Neural cell (in vitro differentiated cells): ENCODE data around the gene HMGCS2. TPM values are rescaled to one million over a fixed set of nuclear protein-coding genes. Genes with fewer than 3 reads are reported as not detected.

Experiments used
- H2AFZ ChIP-seq: fragments of 200-600, 300-800 bp; sonication (generic), shearing (Covaris generic); 2 replicates; pipeline ENCODE4 v1.6.0; 2014; ENCODE audit warnings: low read depth, mild to moderate bottlenecking, antibody characterized with exemption, low read length, moderate library complexity
- H3F3A ChIP-seq: fragments of 200-600 bp; shearing (Covaris generic); 2 replicates; pipeline ENCODE4 v1.6.1; 2016; ENCODE audit warnings: mild to moderate bottlenecking, moderate library complexity, mixed read lengths, antibody characterized with exemption, low read length; ENCODE audit not compliant: insufficient read depth, poor library complexity, severe bottlenecking
- H3K27ac ChIP-seq: fragments of 200-600, 300-800 bp; sonication (generic), shearing (Covaris generic); 2 replicates; pipeline ENCODE4 v1.5.1; 2014; ENCODE audit warnings: mild to moderate bottlenecking, low read length, moderate library complexity
- H3K27me3 ChIP-seq: fragments of 300-800, 200-600 bp; sonication (generic), shearing (Covaris generic); 2 replicates; pipeline ENCODE4 v1.6.0; 2014; ENCODE audit warnings: mild to moderate bottlenecking, low read depth, low read length, moderate library complexity; ENCODE audit not compliant: insufficient read depth
- H3K36me3 ChIP-seq: fragments of 300-800, 200-600 bp; sonication (generic), shearing (Covaris generic); 2 replicates; pipeline ENCODE4 v1.5.1; 2014; ENCODE audit warnings: mild to moderate bottlenecking, antibody characterized with exemption, low read length, moderate library complexity; ENCODE audit not compliant: insufficient read depth
- H3K4me2 ChIP-seq: fragments of 300-800, 200-600 bp; sonication (generic), shearing (Covaris generic); 2 replicates; pipeline ENCODE4 v1.6.0; 2014; ENCODE audit warnings: mild to moderate bottlenecking, low read length
- H3K4me3 ChIP-seq: fragments of 300-800, 200-600 bp; sonication (generic), shearing (Covaris generic); 2 replicates; pipeline ENCODE4 v1.5.1; 2014; ENCODE audit warnings: mild to moderate bottlenecking, low read length, moderate library complexity
- H3K79me2 ChIP-seq: fragments of 200-600 bp; shearing (Covaris generic); replicated peaks from 2 replicates; pipeline ENCODE4 v1.6.0; 2014; ENCODE audit warnings: mild to moderate bottlenecking, low read length, moderate library complexity; ENCODE audit not compliant: insufficient read depth
- H3K9ac ChIP-seq: fragments of 300-800, 200-600 bp; sonication (generic), shearing (Covaris generic); 2 replicates; pipeline ENCODE4 v1.6.1; 2016; ENCODE audit warnings: mild to moderate bottlenecking, low read length, mixed read lengths
- H3K9me2 ChIP-seq: fragments of 200-600 bp; shearing (Covaris generic); 2 replicates; pipeline ENCODE4 v1.6.1; 2016; ENCODE audit warnings: mild to moderate bottlenecking, low read length, mixed read lengths; ENCODE audit not compliant: insufficient read depth
- H3K9me3 ChIP-seq: fragments of 200-600, 300-800 bp; sonication (generic), shearing (Covaris generic); 2 replicates; pipeline ENCODE4 v1.6.1; 2016; ENCODE audit warnings: mild to moderate bottlenecking, mixed run types, low read length, moderate library complexity, mixed read lengths
- H4K20me1 ChIP-seq: fragments of 200-600 bp; shearing (Covaris generic); 2 replicates; pipeline ENCODE4 v1.6.1; 2016; ENCODE audit warnings: mild to moderate bottlenecking, mixed run types; ENCODE audit not compliant: insufficient read depth
- EP300 ChIP-seq: fragments of 450-650 bp; conservative IDR thresholded peaks from 2 replicates; pipeline ENCODE4 v1.6.1; 2014; ENCODE audit warnings: antibody characterized with exemption, mild to moderate bottlenecking, moderate library complexity; ENCODE audit not compliant: poor library complexity, severe bottlenecking
- EZH2 ChIP-seq: fragments of 200-600, 300-800 bp; shearing (Covaris generic), sonication (generic); IDR thresholded peaks from 2 replicates; pipeline ENCODE4 v1.6.1; 2014; ENCODE audit warnings: antibody characterized with exemption, low read length, borderline replicate concordance, mild to moderate bottlenecking; ENCODE audit not compliant: insufficient read depth, poor library complexity, severe bottlenecking
- MXI1 ChIP-seq: fragments of 450-650 bp; conservative IDR thresholded peaks from 2 replicates; pipeline ENCODE4 v1.6.1; 2014; ENCODE audit warnings: antibody characterized with exemption, mild to moderate bottlenecking; ENCODE audit not compliant: poor library complexity, severe bottlenecking
- POLR2AphosphoS5 ChIP-seq: IDR thresholded peaks from 2 replicates; pipeline ENCODE4 v1.6.1; 2012
- RAD21 ChIP-seq: fragments of 450-650 bp; conservative IDR thresholded peaks from 2 replicates; pipeline ENCODE4 v1.6.1; 2014; ENCODE audit warnings: antibody characterized with exemption, mild to moderate bottlenecking, moderate library complexity
- SMC3 ChIP-seq: fragments of 450-650 bp; conservative IDR thresholded peaks from 2 replicates; pipeline ENCODE4 v1.6.1; 2014; ENCODE audit warnings: antibody characterized with exemption, mild to moderate bottlenecking, moderate library complexity; ENCODE audit not compliant: poor library complexity
- TAF1 ChIP-seq: IDR thresholded peaks from 2 replicates; pipeline ENCODE4 v1.6.1; 2012; ENCODE audit warnings: low read depth
- polyA plus RNA-seq: library from polyadenylated mRNA; depleted of rRNA; stranded (reverse); fragments of >200 nt; gene quantifications from 2 replicates; pipeline ENCODE4 v1.2.3, GENCODE V29; 2014
- TF ChIP-seq, protein P1 (sequence below): IDR thresholded peaks from 2 replicates; pipeline ENCODE4 v1.6.1; 2012; ENCODE audit warnings: borderline replicate concordance
- TF ChIP-seq, protein P2 (sequence below): fragments of 450-650 bp; IDR thresholded peaks from 2 replicates; pipeline ENCODE4 v1.5.1; 2014; ENCODE audit warnings: antibody characterized with exemption, mild to moderate bottlenecking, moderate library complexity; ENCODE audit not compliant: poor library complexity, severe bottlenecking

Gene HMGCS2
- polyA plus RNA-seq, 1 donor from 2014 or later = not detected

DNA sequence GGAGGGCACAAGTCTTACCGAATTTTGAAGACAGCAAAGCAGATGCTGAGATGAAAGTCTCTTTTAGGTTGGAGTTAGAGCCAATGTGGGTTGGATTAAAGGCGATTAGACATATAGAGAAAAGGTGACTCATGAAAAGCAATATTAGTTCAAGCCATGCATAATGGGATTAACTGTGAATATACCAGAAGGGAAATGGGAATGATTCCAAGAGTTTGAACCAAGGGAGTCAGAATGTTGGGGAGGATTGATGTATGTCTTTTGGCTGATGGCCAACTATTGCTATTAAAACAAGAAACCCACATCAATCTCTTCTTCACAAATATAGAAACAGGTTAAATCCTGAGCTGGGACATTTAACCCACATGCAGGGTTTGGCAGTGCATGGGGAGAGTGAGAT lies 1.2 kb downstream of the HMGCS2 start:
- no peaks in the 10 kb centered on the region for H3K36me3 ChIP-seq
- TF ChIP-seq, protein P1, sequence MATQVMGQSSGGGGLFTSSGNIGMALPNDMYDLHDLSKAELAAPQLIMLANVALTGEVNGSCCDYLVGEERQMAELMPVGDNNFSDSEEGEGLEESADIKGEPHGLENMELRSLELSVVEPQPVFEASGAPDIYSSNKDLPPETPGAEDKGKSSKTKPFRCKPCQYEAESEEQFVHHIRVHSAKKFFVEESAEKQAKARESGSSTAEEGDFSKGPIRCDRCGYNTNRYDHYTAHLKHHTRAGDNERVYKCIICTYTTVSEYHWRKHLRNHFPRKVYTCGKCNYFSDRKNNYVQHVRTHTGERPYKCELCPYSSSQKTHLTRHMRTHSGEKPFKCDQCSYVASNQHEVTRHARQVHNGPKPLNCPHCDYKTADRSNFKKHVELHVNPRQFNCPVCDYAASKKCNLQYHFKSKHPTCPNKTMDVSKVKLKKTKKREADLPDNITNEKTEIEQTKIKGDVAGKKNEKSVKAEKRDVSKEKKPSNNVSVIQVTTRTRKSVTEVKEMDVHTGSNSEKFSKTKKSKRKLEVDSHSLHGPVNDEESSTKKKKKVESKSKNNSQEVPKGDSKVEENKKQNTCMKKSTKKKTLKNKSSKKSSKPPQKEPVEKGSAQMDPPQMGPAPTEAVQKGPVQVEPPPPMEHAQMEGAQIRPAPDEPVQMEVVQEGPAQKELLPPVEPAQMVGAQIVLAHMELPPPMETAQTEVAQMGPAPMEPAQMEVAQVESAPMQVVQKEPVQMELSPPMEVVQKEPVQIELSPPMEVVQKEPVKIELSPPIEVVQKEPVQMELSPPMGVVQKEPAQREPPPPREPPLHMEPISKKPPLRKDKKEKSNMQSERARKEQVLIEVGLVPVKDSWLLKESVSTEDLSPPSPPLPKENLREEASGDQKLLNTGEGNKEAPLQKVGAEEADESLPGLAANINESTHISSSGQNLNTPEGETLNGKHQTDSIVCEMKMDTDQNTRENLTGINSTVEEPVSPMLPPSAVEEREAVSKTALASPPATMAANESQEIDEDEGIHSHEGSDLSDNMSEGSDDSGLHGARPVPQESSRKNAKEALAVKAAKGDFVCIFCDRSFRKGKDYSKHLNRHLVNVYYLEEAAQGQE = no peak
- no peak for TF ChIP-seq EP300
- no peak for TF ChIP-seq RAD21
- TF ChIP-seq EZH2 = no peak
- TF ChIP-seq, protein P2, sequence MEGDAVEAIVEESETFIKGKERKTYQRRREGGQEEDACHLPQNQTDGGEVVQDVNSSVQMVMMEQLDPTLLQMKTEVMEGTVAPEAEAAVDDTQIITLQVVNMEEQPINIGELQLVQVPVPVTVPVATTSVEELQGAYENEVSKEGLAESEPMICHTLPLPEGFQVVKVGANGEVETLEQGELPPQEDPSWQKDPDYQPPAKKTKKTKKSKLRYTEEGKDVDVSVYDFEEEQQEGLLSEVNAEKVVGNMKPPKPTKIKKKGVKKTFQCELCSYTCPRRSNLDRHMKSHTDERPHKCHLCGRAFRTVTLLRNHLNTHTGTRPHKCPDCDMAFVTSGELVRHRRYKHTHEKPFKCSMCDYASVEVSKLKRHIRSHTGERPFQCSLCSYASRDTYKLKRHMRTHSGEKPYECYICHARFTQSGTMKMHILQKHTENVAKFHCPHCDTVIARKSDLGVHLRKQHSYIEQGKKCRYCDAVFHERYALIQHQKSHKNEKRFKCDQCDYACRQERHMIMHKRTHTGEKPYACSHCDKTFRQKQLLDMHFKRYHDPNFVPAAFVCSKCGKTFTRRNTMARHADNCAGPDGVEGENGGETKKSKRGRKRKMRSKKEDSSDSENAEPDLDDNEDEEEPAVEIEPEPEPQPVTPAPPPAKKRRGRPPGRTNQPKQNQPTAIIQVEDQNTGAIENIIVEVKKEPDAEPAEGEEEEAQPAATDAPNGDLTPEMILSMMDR = no peak
- TF ChIP-seq MXI1 = no peak
- TF ChIP-seq TAF1 = no peak
- no peak for TF ChIP-seq POLR2AphosphoS5
- no peak for TF ChIP-seq SMC3

DNA sequence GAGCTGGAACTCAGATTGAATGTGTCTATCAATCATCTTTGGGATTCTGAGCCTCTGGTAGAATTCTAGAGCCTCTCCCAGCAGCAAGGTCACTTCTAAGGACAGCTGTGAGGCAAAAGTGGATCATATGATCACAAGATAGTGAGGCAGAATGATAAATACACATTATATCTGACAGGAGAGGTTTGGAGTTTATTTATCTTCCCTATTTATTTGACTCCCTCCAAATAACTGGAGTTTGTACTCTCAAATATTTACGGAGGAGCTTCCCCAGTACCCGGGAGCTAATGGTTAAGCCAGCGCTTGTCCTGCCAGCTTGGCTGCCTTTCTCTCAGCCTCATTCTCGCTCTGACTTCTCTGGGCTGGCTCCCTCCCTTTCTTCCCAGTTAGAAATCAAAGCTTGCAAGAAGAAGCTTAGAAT lies 2.3 kb downstream of the HMGCS2 start:
- no peaks in the 10 kb centered on the region for H3K36me3 ChIP-seq
- no peaks in the 10 kb centered on the region for H4K20me1 ChIP-seq
- H3K9me2 ChIP-seq = no peaks in the 10 kb centered on the region
- no peak overlapping the region for H3K9ac ChIP-seq
- H3K27ac ChIP-seq = no peak overlapping the region
- H2AFZ ChIP-seq = no peak overlapping the region
- no peaks in the 10 kb centered on the region for H3K9me3 ChIP-seq
- H3K4me3 ChIP-seq = no peak overlapping the region
- no peak overlapping the region for H3K4me2 ChIP-seq
- no peaks in the 10 kb centered on the region for H3K79me2 ChIP-seq
- no peaks in the 10 kb centered on the region for H3K27me3 ChIP-seq
- H3F3A ChIP-seq = no peaks in the 10 kb centered on the region
- TF ChIP-seq EZH2 (no peak), POLR2AphosphoS5 (no peak), EP300 (no peak), RAD21 (no peak), SMC3 (no peak), MXI1 (no peak), TAF1 (no peak)
- TF ChIP-seq, protein P1 = no peak
- TF ChIP-seq, protein P2 = no peak

More for the DNA sequence above, 1.2 kb downstream of the HMGCS2 start:
- Histone ChIP-seq H3F3A (no peaks in the 10 kb centered on the region), H3K9ac (no peak overlapping the region), H3K27me3 (no peaks in the 10 kb centered on the region), H3K9me2 (no peaks in the 10 kb centered on the region), H3K9me3 (no peaks in the 10 kb centered on the region), H3K4me2 (no peak overlapping the region), H3K79me2 (no peaks in the 10 kb centered on the region), H4K20me1 (no peaks in the 10 kb centered on the region), H2AFZ (no peak overlapping the region), H3K27ac (no peak overlapping the region), H3K4me3 (no peak overlapping the region)
